GM12801 (cell line): ENCODE results near the gene TMEM235.

Experiments
- CTCF ChIP-seq: IDR thresholded peaks from one replicate; pipeline ENCODE4 v1.5.1; 2011; ENCODE audit warnings: control low read depth; ENCODE audit not compliant: insufficient read length; ENCODE audit errors: extremely low read depth

TMEM235 gene

GRCh38 chr17:78230996-78231935 is at the start of gene TMEM235:
Gene TMEM235, plus strand, starts transcription at chr17:78231631. Its CDS starts 393 bp downstream, at chr17:78232024.
- TF ChIP-seq CTCF = no peak

- no peak for TF ChIP-seq CTCF
Observed at GRCh38 chr17:78182504-78182903, 48.9 kb upstream of the TMEM235 start.

GRCh38 chr17:78183916-78184315 is 47.5 kb upstream of the TMEM235 start:
- no peak for TF ChIP-seq CTCF

GRCh38 chr17:78184351-78184750 is 47.1 kb upstream of the TMEM235 start:
- no peak for TF ChIP-seq CTCF

GRCh38 chr17:78184868-78185267 is 46.6 kb upstream of the TMEM235 start:
- TF ChIP-seq CTCF = no peak

- no peak for TF ChIP-seq CTCF
Observed at GRCh38 chr17:78185981-78186691, 45.3 kb upstream of the TMEM235 start.
